NCI-H2227 treated with DMSO at 0.1 percent for 48 hours (cell line): Measurements from ENCODE around the gene AKAP12.

ENCODE experiments used
- DNase-seq: peaks from one replicate; lab custom pipeline; 2025; lab: John Stamatoyannopoulos, UW

The AKAP12 gene

DNA sequence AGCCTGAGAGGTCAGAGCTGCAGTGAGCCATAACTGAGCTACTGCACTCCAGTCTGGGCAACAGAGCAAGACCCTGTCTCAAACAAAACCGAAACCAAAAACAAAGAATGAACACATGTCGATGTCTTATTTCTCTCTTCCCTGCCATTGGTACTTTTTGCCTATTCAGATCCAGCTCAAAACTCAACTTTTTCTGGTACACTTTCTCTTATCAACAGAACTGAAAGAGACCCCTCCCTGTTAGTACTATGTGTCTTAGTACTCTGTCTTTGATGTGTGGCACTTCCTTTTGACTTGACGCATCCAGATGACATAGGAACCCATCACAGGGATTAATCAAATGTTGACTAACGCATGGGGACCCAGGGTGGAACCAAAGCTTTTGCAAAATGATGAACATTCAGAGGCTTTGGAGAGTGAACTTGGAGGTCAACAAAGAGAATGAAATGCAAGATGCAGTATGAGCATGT lies 44.8 kb downstream of the AKAP12 start:
- DNase-seq, result no peak

- DNase-seq, result no peak
Observed at GRCh38 chr6:151285122-151285521, 45.4 kb downstream of the AKAP12 start.

- DNase-seq, result no peak
Observed at GRCh38 chr6:151286214-151286613, 46.4 kb downstream of the AKAP12 start.

GRCh38 chr6:151288712-151289398 lies 49.1 kb downstream of the AKAP12 start:
- DNase-seq, result peak; percentile 56

GRCh38 chr6:151289399-151290007 lies 49.7 kb downstream of the AKAP12 start:
- no peak for DNase-seq

DNA sequence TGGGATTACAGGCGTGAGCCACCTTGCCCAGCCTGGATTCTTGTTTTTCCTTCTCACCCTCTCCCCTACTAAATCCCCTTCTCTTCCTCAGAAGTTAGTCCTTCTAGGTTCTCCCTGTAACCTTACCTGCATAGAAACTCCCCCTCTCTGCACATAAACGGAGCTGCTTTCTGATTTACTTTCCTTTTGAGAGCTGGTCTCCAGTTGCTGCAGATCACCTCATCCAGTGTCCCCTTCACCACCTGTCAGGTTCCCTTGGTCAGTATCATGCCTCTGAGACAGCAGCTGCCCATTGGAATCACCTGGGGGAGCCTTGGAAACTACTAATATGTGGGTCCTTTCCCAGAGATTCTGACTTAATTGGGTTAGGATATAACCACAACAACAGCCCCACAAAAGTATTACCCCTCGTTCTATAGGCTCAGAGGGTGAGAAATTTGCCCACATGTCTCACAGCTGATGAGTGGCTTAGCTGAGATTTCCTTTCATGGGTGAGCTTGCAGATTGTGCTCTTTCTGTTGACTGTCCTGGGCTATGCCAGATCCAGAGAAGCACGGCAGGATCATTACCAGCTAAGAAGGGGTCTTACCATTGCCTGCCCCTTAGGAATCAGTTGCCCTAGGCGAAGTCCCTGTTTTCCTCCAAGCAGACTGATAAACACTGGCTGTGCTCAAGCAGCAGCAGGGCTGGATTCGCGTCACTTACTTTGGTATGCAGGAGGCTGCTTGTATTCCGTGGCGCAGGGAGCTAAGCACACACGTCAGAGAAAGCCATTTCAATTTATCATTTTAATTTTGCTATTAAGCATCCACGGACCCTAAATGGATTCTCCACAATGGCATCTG lies 51.3 kb downstream of the AKAP12 start:
- no peak for DNase-seq

DNA sequence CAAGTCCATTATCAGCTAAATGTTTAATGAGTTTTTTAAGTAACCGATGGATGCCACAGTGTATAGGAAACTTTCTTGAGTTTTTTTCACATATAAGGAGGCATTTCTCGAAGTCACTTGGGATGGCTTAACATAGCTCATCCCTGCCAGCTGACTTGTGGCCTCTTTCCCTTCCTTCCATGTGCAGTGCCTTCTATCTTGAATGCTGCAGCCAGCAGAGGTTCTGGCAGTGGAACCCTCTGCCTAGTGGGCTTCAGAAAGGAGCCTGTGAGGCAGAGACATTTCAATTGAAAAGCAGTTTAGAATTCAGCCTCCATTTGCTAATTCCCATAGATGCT lies 51.9 kb downstream of the AKAP12 start:
- DNase-seq, result no peak

GRCh38 chr6:151292974-151293687 lies 53.4 kb downstream of the AKAP12 start:
- no peak for DNase-seq

DNA sequence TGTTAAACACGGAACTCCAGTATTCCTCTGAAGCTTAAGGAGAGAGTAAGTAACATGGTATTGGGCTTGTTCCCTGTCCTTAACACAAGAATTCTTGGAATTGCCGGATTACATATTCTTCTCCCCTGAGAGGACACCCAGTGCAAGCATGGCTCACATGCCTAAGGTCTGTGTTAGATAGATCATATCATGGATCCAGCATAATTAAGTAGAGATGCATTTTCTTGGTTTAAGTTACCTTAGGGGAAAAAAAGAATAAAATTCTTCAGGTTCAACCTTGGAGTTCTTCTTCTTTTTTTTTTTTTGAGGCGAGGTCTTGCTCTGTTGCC lies 53.9 kb downstream of the AKAP12 start:
- no peak for DNase-seq

- no peak for DNase-seq
Observed at GRCh38 chr6:151294561-151295101, 54.9 kb downstream of the AKAP12 start.

GRCh38 chr6:151297886-151298285 lies 58.1 kb downstream of the AKAP12 start:
- no peak for DNase-seq

- DNase-seq, result no peak
Observed at GRCh38 chr6:151299011-151299410, 59.2 kb downstream of the AKAP12 start.

DNA sequence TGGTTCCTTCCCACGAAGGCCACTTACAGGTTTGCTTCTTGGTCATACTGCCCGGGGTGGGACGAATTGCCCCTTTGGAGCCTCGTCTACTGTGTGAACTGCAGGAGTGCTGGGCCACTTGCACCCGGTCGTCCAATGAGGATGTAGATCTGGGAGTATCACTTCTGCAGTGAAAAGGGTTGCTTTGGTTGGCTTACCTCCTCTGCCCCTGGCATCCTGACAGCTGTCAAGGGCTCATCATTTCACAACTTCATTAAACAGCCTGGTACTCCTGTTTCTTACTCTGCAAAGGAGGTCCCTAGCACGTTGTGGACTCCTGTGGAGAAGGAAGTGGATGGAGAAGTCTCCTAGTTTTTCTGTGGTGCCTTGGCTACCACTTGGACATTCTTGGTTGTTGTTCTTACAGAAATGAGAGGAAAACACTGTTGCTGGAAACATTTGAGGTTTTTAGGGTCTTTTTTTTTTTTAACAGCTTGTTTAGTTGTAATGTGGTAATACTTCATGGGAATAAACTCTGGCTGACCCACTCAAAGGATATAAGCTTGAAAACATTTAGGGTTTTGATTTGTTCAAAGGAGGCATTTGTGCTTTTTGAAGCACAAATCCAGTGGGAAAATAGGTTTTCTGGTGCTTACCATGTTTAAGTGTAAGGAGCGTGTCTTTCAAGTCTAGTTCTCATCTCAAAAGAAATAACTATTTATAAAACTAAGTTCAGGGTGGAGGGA lies 60.7 kb downstream of the AKAP12 start:
- DNase-seq, result no peak

- no peak for DNase-seq
Observed at GRCh38 chr6:151301547-151301946, 61.8 kb downstream of the AKAP12 start.

GRCh38 chr6:151303231-151303630 lies 63.5 kb downstream of the AKAP12 start:
- DNase-seq, result no peak

- no peak for DNase-seq
Observed at GRCh38 chr6:151306269-151306783, 66.6 kb downstream of the AKAP12 start.

- no peak for DNase-seq
Observed at GRCh38 chr6:151307501-151307900, 67.7 kb downstream of the AKAP12 start.

GRCh38 chr6:151309619-151310018 lies 69.9 kb downstream of the AKAP12 start:
- no peak for DNase-seq

GRCh38 chr6:151310279-151310678 lies 70.5 kb downstream of the AKAP12 start:
- no peak for DNase-seq

- DNase-seq, result no peak
Observed at GRCh38 chr6:151310852-151311767, 71.3 kb downstream of the AKAP12 start.
